Measurements from ENCODE around the gene LIPI. TPM values are rescaled to one million over a fixed set of nuclear protein-coding genes. Genes with fewer than 3 reads are reported as not detected.
A peak's percentile ranks its signal among the peaks of the same experiment; 100 is the strongest.
"Not testable (repeated sequence)": the region's sequence is repeated elsewhere in the genome, so short reads cannot be mapped to it uniquely, and the experiment has no call there.

Gene LIPI
- total and polyA plus RNA-seq, 7 donors, result not detected

DNA sequence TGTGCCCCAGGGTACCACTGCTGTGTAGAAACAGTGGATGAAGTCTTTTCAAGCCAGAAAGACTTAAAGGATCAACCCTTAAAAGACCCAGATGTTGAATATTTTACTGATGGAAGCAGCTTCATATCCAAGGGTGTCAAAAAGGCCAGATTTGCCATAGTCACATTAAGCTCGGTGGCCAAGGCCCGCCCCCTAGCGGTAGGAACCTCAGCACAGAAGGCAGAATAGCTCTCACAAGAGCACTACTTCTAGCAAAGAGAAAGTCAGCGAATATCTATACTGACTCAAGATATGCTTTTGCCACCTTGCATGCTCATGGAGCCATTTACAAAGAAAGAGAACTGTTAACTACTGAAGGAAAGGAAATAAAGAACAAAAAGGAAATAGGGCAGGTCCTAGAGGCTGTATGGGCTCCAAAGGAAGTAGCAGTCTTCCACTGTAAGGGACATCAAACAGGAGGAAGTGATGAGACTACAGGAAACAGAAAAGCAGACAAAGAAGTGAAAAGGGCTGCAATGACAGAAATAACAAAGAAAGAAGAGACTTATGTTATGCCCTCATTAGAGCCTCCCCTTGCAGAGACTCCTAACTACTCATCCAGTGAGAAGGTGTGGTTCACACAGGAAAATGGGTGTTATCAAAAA is 90.5 kb downstream of the LIPI start:
- intact Hi-C loops (cut with DNase I), result no loop called here
- 16 to 51% methylated on average over 4 of the region's 4 CpGs for WGBS, 2 donors
- TF ChIP-seq POLR2A (IDR thresholded peaks at IDR 0.05) (no peak), POLR2AphosphoS5 (IDR thresholded peaks at IDR 0.05) (no peak)
- TF ChIP-seq, protein P1, sequence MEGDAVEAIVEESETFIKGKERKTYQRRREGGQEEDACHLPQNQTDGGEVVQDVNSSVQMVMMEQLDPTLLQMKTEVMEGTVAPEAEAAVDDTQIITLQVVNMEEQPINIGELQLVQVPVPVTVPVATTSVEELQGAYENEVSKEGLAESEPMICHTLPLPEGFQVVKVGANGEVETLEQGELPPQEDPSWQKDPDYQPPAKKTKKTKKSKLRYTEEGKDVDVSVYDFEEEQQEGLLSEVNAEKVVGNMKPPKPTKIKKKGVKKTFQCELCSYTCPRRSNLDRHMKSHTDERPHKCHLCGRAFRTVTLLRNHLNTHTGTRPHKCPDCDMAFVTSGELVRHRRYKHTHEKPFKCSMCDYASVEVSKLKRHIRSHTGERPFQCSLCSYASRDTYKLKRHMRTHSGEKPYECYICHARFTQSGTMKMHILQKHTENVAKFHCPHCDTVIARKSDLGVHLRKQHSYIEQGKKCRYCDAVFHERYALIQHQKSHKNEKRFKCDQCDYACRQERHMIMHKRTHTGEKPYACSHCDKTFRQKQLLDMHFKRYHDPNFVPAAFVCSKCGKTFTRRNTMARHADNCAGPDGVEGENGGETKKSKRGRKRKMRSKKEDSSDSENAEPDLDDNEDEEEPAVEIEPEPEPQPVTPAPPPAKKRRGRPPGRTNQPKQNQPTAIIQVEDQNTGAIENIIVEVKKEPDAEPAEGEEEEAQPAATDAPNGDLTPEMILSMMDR (IDR thresholded peaks at IDR 0.05), result peak in 3 of 4 experiments; percentile 37 to 48 (median 47)

DNA sequence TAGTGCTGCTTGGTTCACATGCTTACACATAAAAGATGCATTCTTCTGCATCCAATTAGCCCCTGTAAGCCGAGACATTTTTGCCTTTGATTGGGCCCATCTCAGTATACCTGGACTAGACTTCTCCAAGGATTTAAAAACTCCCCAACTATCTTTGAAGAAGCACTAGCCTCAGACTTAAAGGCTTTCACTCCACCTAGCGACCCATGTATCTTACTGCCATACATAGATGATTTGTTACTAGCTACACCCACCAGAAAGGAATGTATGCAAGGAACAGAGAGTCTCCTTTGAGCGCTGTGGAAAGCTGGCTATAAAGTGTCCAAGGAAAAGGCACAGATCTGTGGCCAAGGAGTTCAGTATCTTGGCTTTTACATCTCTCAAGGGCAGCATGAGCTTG is 91.7 kb downstream of the LIPI start:
- no peak for DNase-seq
- TF ChIP-seq POLR2A (IDR thresholded peaks at IDR 0.05) (no peak), POLR2AphosphoS5 (IDR thresholded peaks at IDR 0.05) (peak in 1 of 4 donors; percentile 5)
- TF ChIP-seq, protein P1 (IDR thresholded peaks at IDR 0.05), result no peak
- intact Hi-C loops (cut with DNase I), result no loop called here
- peaks cover 0 to 8% (median 0%) of the 10 kb centered on the region in 4 donors for H3K36me3 ChIP-seq
- 76 to 92% methylated on average over 3 of the region's 3 CpGs for WGBS, 2 donors
- H3K27me3 ChIP-seq, result no peaks in the 10 kb centered on the region
- H3K4me3 ChIP-seq, result no peak overlapping the region
- H3K27ac ChIP-seq, result no peak overlapping the region
- H3K4me1 ChIP-seq, result no peaks in the 10 kb centered on the region
- H3K9me3 ChIP-seq, result no peaks in the 10 kb centered on the region

More for the DNA sequence above, 90.5 kb downstream of the LIPI start:
- Histone ChIP-seq H3K4me1 (no peaks in the 10 kb centered on the region), H3K9me3 (no peaks in the 10 kb centered on the region), H3K27me3 (no peaks in the 10 kb centered on the region), H3K36me3 (peaks cover 0 to 5% (median 0%) of the 10 kb centered on the region in 4 donors), H3K4me3 (no peak overlapping the region), H3K27ac (no peak overlapping the region)
- no peak for DNase-seq

DNA sequence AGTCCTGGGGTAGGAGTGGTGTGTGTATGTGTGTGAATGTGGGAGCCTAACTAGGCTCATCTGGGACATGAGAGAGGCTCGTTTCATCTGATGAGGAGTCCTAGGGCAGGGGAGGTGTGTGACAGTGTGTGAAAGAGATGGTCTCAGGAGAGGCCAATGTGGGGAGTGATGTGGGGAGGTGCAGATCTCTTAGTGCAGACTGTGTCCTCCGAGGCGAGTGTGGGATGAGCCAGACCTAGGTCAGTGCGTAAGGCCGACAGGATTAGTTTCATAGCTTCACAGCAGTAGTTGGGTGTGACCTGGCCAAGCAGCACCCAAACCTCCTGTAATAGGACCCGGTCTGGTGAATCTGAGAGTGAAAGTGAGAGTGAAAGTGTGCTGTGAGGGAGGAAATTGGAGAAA is 94.7 kb downstream of the LIPI start:
- no peak for TF ChIP-seq POLR2A (IDR thresholded peaks at IDR 0.05)
- TF ChIP-seq, protein P1 (IDR thresholded peaks at IDR 0.05), result no peak
- Histone ChIP-seq H3K36me3 (peaks cover 0 to 8% (median 0%) of the 10 kb centered on the region in 4 donors), H3K27me3 (no peaks in the 10 kb centered on the region), H3K4me3 (no peak overlapping the region), H3K4me1 (no peaks in the 10 kb centered on the region), H3K9me3 (no peaks in the 10 kb centered on the region), H3K27ac (no peak overlapping the region)
- DNase-seq, result no peak
- intact Hi-C loops (cut with DNase I), result no loop called here
- WGBS, 2 donors, result 67 to 76% methylated on average over 6 of the region's 6 CpGs

DNA sequence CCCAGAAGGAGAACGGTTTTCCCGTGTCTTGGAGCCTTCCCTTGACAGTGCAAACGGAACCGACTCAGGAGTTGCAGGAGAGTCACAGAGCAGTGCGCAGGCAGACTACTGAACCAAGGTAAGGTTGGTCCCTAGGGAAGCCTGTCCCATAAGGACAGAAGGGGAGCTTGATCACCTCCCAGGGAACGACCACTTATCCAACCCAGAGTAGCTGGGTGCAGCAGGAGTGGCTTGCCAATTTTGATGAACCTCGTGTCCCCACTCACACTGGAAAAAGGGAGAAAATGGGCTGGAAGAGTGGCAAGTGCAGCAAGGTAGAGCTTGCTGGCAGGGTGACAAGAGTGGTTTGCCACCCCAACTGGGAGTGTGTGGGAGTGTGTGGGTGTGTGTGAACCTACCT is 95.1 kb downstream of the LIPI start:
- H3K4me3 ChIP-seq, result no peak overlapping the region
- intact Hi-C loops (cut with DNase I), result no loop called here
- TF ChIP-seq POLR2A (IDR thresholded peaks at IDR 0.05) (no peak), POLR2AphosphoS5 (IDR thresholded peaks at IDR 0.05) (no peak)
- TF ChIP-seq, protein P1 (IDR thresholded peaks at IDR 0.05), result no peak
- no peaks in the 10 kb centered on the region for H3K27me3 ChIP-seq
- H3K27ac ChIP-seq, result no peak overlapping the region
- 94 to 96% methylated on average over 7 of the region's 7 CpGs for WGBS, 2 donors
- no peak for DNase-seq
- H3K36me3 ChIP-seq, result peaks cover 0 to 8% (median 0%) of the 10 kb centered on the region in 4 donors
- H3K4me1 ChIP-seq, result no peaks in the 10 kb centered on the region
- no peaks in the 10 kb centered on the region for H3K9me3 ChIP-seq

DNA sequence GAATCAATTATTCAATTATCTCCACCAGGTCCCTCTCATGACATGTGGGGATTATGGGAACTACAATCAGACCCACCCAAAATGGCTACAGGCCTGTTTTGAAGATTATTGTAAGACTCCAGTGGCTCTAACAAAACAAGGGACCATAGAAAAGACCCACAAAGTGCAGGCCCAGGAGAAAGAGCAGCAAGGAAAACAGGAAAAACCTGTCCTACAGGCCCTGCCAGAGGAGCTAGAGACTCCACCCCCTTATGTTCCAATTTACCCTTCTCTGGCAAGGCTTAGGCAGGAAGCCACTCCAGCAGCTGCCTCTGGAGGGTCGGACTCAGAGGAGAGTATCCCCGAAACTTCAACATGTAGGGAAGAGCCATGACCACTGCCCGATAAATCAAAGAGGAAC is 96.5 kb downstream of the LIPI start:
- Histone ChIP-seq H3K4me3 (no peak overlapping the region), H3K4me1 (no peaks in the 10 kb centered on the region), H3K9me3 (no peaks in the 10 kb centered on the region), H3K36me3 (peaks cover 0 to 8% (median 0%) of the 10 kb centered on the region in 4 donors), H3K27ac (no peak overlapping the region), H3K27me3 (no peaks in the 10 kb centered on the region)
- no peak for TF ChIP-seq POLR2A (IDR thresholded peaks at IDR 0.05)
- intact Hi-C loops (cut with DNase I), result no loop called here
- no peak for DNase-seq
- WGBS, 2 donors, result 76 to 95% methylated on average over 3 of the region's 3 CpGs

DNA sequence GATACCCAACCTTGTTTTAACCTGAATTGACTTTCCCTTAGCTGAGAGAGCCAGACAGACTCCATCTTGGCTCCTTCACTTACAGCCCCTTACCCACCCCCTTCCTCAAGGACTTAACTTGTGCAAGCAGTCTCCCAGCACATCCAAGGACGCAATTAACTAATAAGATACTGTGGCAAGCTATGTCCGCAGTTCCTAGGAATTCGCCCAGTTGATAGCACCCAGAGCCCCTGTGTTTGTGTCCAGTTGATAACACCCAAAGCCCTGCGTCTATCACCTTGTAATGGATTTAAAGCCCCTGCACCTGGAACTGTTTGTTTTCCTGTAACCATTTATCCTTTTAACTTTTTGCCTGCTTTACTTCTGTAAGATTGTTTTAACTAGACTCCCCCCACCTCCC is 106.2 kb downstream of the LIPI start:
- H3K27ac ChIP-seq, DNase-seq, H3K4me1 ChIP-seq, H3K9me3 ChIP-seq, H3K4me3 ChIP-seq, H3K27me3 ChIP-seq: not testable (repeated sequence)
- 78 to 80% methylated on average over 4 of the region's 4 CpGs for WGBS, 2 donors
- intact Hi-C loops (cut with DNase I), result loop anchor here (10.0 kb wide), 1 partner anchor 60 kb away; no protein-coding TSS in a partner anchor
- H3K36me3 ChIP-seq, result peaks cover 0 to 13% (median 3%) of the 10 kb centered on the region in 4 donors
